RWPE1 (cell line): ENCODE data around the gene MOGAT3.

Source experiments
- CTCF ChIA-PET: fragments of 350-600 bp; sonication (Branson Sonifier 250); formaldehyde crosslinking; extraction: SDS; loops from one replicate; lab custom pipeline; 2021; lab: Yijun Ruan, JAX
- POLR2A ChIA-PET: fragments of 400-600 bp; formaldehyde crosslinking; extraction: SDS; loops from one replicate; lab custom pipeline; 2020; ENCODE audit warnings: antibody characterized with exemption; ENCODE audit not compliant: low non-redundant PET; lab: Yijun Ruan, JAX
- DNase-seq: peaks from one replicate; pipeline ENCODE4 v3.0.0; 2012; ENCODE audit warnings: low spot score
- H3K27ac ChIP-seq: fragments of 450-650 bp; 2 replicates; pipeline ENCODE4 v1.5.1; 2017
- CTCF ChIP-seq: fragments of 450-650 bp; conservative IDR thresholded peaks from 2 replicates; pipeline ENCODE4 v1.5.1; 2017; ENCODE audit warnings: low read depth, mild to moderate bottlenecking

MOGAT3 gene

DNA sequence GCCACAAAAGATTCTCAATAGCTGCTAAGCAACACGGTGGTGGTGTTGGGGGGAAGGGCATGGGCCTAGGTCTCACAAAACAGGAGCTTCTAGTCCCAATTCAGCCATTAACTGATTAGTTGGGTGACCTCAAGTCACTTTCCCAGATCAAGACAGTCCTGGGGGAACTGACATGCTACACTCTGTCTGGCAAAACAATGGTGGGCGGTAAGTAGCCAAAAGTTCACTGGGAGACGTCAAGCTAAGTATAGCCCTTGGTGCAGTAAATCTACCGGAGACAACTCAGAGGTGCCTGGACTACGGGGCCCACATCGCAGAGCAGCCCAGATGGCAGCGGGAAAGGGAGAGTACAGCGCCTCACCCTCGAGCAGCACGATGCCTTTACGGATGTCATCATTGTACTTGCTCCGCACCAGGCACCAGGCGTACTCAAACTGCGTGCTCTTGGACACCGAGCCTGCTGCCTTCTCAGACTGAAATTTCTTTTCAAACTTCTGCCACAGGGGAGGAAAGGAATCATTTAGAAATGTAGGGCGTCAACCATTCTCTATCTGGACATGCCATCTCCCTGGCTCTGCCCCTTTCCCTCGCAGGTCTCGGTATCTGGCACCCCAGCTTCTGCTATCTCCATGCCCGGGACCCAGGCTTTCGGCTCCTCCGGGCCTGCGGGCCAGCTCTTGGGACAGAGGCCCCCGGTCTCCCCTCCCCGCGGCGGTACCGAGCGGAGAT, 43.0 kb upstream of the MOGAT3 start:
- DNase-seq: no peak

DNA sequence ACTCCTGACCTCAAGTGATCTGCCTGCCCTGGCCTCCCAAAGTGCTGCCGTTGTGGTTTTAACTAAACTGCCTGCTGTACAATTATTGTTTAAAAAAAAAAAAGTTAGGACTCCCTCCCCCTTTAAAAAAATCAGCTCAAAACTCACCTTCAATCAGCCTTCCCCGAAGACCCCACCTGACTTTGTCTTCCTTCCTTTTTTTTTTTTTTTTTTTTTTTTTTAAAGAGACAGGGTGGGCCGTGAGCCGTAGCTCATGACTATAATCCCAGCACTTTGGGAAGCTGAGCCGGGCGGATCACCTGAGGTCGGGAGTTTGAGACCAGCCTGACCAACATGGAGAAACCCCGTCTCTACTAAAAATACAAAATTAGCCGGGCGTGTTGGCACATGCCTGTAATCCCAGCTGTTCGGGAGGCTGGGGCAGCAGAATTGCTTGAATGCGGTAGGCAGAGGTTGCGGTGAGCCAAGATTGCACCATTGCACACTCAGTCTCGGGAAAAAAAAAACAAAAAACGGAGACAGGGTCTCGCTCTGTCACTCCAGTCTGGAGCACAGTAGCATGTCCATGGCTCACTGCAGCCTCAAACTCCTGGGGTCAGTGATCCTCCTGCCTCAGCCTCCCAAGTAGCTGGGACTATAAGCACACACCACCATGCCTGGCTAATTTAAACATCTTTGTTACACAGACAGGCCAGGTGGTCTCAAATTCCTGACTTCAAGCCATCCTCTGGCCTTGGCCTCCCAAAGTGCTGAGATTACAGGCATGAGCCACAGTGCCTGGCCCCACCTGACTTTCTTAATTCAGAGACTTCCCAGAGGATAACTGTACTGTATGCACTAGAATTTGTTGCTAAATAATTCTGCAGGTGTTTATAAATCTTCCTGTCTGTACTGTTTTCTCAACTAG, 40.9 kb upstream of the MOGAT3 start:
- H3K27ac ChIP-seq: peak overlapping the region; percentile 65
- CTCF ChIA-PET: interaction anchor here (0.7 to 1.0 kb wide), 4 partner anchors 25 to 98 kb away, joined by 3 to 6 read pairs (median 3); partner anchors contain the start of gene PLOD3
- POLR2A ChIA-PET: interaction anchor here (0.6 kb wide), 1 partner anchor 706 kb away, joined by 5 read pairs; no protein-coding TSS in a partner anchor
- no peak for TF ChIP-seq CTCF
- DNase-seq: no peak

More for the DNA sequence above, 43.0 kb upstream of the MOGAT3 start:
- ChIA-PET CTCF (interaction anchor here (0.5 to 3.0 kb wide), 21 partner anchors 9 to 349 kb away, joined by 3 to 20 read pairs (median 4); partner anchors contain the start of genes PLOD3 and ZNHIT1), POLR2A (interaction anchor here (0.8 to 1.0 kb wide), 4 partner anchors 26 to 354 kb away, joined by 3 to 6 read pairs (median 4); partner anchors contain the start of genes AP1S1, PLOD3, UFSP1 and ZNHIT1)
- no peak for TF ChIP-seq CTCF
- peak overlapping the region; percentile 90 for H3K27ac ChIP-seq

- CTCF ChIA-PET: interaction anchor here (0.7 to 1.0 kb wide), 2 partner anchors 24 to 97 kb away, joined by 3 to 6 read pairs; partner anchors contain the start of gene PLOD3
- no peak for DNase-seq
- no peak for TF ChIP-seq CTCF
- POLR2A ChIA-PET: interaction anchor here (0.6 kb wide), 1 partner anchor 706 kb away, joined by 5 read pairs; no protein-coding TSS in a partner anchor
- peak overlapping the region; percentile 65 for H3K27ac ChIP-seq
Observed at GRCh38 chr7:101241015-101241363, 40.2 kb upstream of the MOGAT3 start.

DNA sequence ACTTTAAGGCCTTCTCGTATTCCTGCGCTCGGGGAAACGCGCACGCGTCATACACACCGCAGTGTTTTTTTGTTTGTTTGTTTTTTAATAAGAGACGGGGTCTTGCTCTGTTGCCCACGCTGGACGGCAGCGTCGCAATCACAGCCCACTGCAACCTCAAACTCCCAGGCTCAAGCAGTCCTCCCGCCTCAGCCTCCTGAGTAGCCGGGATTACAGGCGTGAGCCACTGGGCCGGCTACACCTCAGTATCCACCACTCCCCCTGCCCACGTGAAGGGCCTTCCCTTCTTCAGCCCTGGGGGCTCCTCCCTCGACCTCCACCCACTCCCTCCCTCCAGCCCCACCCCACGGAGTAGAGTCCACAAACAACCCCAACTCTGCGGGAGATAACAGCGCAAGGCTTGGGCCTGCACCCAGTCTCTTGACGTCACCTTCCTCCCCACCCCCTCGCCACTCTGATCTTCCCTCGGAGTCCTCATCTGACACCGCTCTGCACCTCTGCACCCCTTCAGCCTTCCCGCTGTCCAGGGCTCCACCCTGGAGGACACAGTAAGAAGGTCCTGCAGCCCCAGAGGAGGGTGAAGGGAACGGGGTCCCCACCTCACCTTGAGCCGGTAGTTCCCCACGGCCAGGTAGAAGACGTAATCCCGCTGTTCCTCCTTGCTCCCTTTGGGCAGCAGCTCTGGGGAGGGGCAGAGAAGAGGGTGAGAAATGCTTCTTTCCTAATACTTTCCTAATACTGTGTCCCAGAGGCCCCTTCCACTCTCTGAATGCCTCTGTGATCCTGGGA, 39.6 kb upstream of the MOGAT3 start:
- CTCF ChIA-PET: interaction anchor here (0.7 kb wide), 1 partner anchor 23 kb away, joined by 3 read pairs; the partner anchor contains the start of gene PLOD3

DNA sequence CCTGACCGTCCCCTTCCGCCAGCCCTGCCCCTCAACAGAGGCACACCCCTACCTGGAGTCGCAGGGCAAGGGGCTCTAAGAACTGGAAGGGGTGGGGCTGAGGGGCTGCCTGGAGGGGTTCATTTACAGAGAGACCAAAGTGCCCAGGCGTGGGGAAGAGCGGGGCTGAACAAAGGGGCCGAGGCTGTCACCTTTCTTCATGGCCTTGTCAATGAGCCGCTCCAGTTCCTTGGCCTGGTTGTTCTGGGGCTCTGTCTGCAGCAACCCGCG, 39.0 kb upstream of the MOGAT3 start:
- H3K27ac ChIP-seq: no peak overlapping the region; the same call in 1 of the 2 replicates
- ChIA-PET CTCF (no interaction called here), POLR2A (no interaction called here)
- no peak for TF ChIP-seq CTCF
- no peak for DNase-seq

More for the DNA sequence above, 39.6 kb upstream of the MOGAT3 start:
- POLR2A ChIA-PET: no interaction called here
- H3K27ac ChIP-seq: peak overlapping the region; percentile 65
- TF ChIP-seq CTCF: no peak
- no peak for DNase-seq
